Endodermal cell (in vitro differentiated cells): ENCODE measurements around the gene AP3D1. TPM values are rescaled to one million over a fixed set of nuclear protein-coding genes. Genes with fewer than 3 reads are reported as not detected.

Experiments
- DNase-seq: peaks from one replicate; pipeline ENCODE4 v3.0.0-alpha.2; 2017
- H3K27ac ChIP-seq: 2 replicates; pipeline ENCODE4 v1.5.1; 2013; ENCODE audit warnings: mild to moderate bottlenecking, low read depth, low read length, moderate library complexity
- H3K27me3 ChIP-seq: 2 replicates; pipeline ENCODE4 v1.6.1; 2013; ENCODE audit warnings: mild to moderate bottlenecking, low read length, moderate library complexity; ENCODE audit not compliant: insufficient read depth, control insufficient read depth, poor library complexity, severe bottlenecking
- H3K36me3 ChIP-seq: 2 replicates; pipeline ENCODE4 v1.7.0; 2013; ENCODE audit warnings: mild to moderate bottlenecking, low read length, moderate library complexity; ENCODE audit not compliant: control insufficient read depth, insufficient read depth
- H3K4me1 ChIP-seq: one replicate; pipeline ENCODE4 v1.7.0; 2013; ENCODE audit warnings: low read length; ENCODE audit not compliant: control insufficient read depth, insufficient read depth
- H3K4me3 ChIP-seq: 2 replicates; pipeline ENCODE4 v1.5.1; 2013; ENCODE audit warnings: mild to moderate bottlenecking, low read length, moderate library complexity
- H3K9ac ChIP-seq: 2 replicates; pipeline ENCODE4 v1.6.1; 2013; ENCODE audit warnings: mild to moderate bottlenecking, low read length, moderate library complexity; ENCODE audit not compliant: poor library complexity, severe bottlenecking; ENCODE audit errors: extremely low read depth
- H3K9me3 ChIP-seq: 2 replicates; pipeline ENCODE4 v1.6.1; 2013; ENCODE audit warnings: mild to moderate bottlenecking, low read length, moderate library complexity; ENCODE audit not compliant: control insufficient read depth
- H3K27ac Mint-ChIP-seq: 2 replicates; pipeline ENCODE4 v1.8.0; 2020; ENCODE audit warnings: mixed read lengths
- H3K27me3 Mint-ChIP-seq: 2 replicates; pipeline ENCODE4 v1.8.0; 2021; ENCODE audit warnings: mild to moderate bottlenecking, mixed read lengths; ENCODE audit not compliant: insufficient read depth
- H3K36me3 Mint-ChIP-seq: 2 replicates; pipeline ENCODE4 v1.8.0; 2020; ENCODE audit warnings: low read depth, mixed read lengths
- H3K4me1 Mint-ChIP-seq: 2 replicates; pipeline ENCODE4 v1.8.0; 2020; ENCODE audit warnings: mixed read lengths
- H3K4me3 Mint-ChIP-seq: 2 replicates; pipeline ENCODE4 v1.8.0; 2020; ENCODE audit warnings: mild to moderate bottlenecking, moderate library complexity, mixed read lengths
- H3K9me3 Mint-ChIP-seq: 2 replicates; pipeline ENCODE4 v1.8.0; 2020; ENCODE audit warnings: mild to moderate bottlenecking, mixed read lengths
- WGBS, 2 experiments: methylation state at CpG; one replicate each; pipeline versions ENCODE4 v1.1.5 to v1.1.7; 2013; ENCODE audit warnings: missing lambda C conversion rate in 2 of 2, mixed read lengths in 1 of 2; ENCODE audit not compliant: insufficient coverage in 1 of 2, insufficient read length in 1 of 2; 5-methylcytosine and 5-hydroxymethylcytosine counted together
- total RNA-seq, 2 donors: library from RNA; stranded (reverse); fragmentation: NEBNext Ultra II Directional in 1 of 2; extraction: Animal tissue kit (Norgen Biotek cat#: 25700) in 1 of 2; gene quantifications; 2 replicates in 1 of 2; 3 replicates in 1 of 2; pipeline ENCODE4 v1.2.1, GENCODE V29; 2021
- TF ChIP-seq, protein P1 (sequence below): fragments of 200-600 bp; sonication (generic); conservative IDR thresholded peaks from 2 replicates; pipeline ENCODE4 v1.5.0; 2021; ENCODE audit warnings: antibody characterized with exemption, mild to moderate bottlenecking

The AP3D1 gene
- total RNA-seq, 2 donors from 2014 or later: 162 to 181 TPM

DNA sequence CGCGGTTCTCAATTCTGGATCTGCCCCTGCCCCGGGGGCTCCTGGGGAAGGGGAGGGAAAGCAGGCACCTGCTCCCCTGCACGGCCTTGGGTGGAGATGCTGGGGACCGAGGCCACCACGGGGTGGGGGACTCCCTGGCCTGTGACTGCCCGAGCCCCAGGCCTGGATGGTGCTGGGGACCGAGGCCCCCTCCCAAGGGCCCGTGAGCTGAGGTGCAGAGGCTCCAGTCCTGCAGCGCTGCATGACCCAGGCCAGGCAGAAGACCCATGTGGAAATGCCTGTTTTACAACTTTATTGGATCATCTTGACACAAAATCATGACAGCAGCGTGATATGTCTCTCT, 50.7 kb downstream of the AP3D1 start:
- Histone ChIP-seq H3K9me3 (peaks cover 9% of the 10 kb centered on the region), H3K4me3 (no peak overlapping the region), H3K27me3 (no peaks in the 10 kb centered on the region), H3K9ac (no peak overlapping the region), H3K4me1 (peaks cover 4% of the 10 kb centered on the region), H3K36me3 (peaks cover 55% of the 10 kb centered on the region), H3K27ac (no peak overlapping the region)
- no peak for DNase-seq
- H3K9me3 Mint-ChIP-seq: peaks cover 12% of the 10 kb centered on the region
- no peaks in the 10 kb centered on the region for H3K27me3 Mint-ChIP-seq
- TF ChIP-seq, protein P1, sequence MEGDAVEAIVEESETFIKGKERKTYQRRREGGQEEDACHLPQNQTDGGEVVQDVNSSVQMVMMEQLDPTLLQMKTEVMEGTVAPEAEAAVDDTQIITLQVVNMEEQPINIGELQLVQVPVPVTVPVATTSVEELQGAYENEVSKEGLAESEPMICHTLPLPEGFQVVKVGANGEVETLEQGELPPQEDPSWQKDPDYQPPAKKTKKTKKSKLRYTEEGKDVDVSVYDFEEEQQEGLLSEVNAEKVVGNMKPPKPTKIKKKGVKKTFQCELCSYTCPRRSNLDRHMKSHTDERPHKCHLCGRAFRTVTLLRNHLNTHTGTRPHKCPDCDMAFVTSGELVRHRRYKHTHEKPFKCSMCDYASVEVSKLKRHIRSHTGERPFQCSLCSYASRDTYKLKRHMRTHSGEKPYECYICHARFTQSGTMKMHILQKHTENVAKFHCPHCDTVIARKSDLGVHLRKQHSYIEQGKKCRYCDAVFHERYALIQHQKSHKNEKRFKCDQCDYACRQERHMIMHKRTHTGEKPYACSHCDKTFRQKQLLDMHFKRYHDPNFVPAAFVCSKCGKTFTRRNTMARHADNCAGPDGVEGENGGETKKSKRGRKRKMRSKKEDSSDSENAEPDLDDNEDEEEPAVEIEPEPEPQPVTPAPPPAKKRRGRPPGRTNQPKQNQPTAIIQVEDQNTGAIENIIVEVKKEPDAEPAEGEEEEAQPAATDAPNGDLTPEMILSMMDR: no peak
- 95 to 100% methylated on average over 5 to 11 of the region's 11 CpGs for WGBS, 2 experiments
- no peak overlapping the region for H3K27ac Mint-ChIP-seq
- peaks cover 50% of the 10 kb centered on the region for H3K36me3 Mint-ChIP-seq
- peaks cover 2% of the 10 kb centered on the region for H3K4me1 Mint-ChIP-seq
- H3K4me3 Mint-ChIP-seq: no peak overlapping the region

DNA sequence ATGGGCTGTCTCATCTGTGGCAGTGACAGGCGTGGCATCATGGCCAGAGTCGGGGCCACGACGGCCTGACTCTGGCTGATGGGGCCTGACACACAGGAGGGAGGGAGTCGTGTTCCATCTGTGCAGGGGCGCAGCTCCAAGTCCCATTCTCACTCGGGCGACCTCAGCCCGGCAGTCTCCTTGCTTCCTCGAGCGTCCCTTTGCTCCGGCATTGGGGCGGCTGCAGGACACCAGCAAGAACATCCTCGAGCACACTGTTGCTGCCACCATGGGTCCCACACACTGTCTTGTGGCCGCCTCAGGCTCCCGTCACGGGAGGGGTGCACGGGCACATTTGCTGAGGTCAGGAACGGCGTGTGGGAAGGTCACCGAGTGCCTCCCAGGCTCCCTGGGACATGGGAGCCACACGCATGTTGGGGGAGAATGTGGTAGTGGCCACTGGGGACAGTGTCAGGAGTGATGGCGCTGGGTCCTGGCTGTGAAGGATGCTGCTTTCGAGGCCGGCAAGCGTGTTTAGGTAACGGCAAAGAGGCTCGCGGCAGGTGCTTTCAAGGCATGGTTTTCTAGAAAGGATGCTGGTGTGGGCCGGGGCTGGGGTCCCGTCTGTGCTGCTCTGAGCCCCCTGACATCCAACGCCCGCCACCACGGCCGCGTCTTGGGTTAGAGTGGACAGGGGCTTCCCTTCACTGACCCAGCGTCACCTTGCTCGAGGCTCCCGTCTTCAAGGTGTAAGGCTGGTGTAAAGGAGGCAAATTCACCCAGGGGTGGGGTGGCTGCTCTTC, 51.2 kb downstream of the AP3D1 start:
- peaks cover 7% of the 10 kb centered on the region for H3K9me3 Mint-ChIP-seq
- H3K27ac Mint-ChIP-seq: no peak overlapping the region
- Histone ChIP-seq H3K9ac (no peak overlapping the region), H3K27me3 (no peaks in the 10 kb centered on the region), H3K4me3 (no peak overlapping the region), H3K4me1 (peaks cover 4% of the 10 kb centered on the region), H3K9me3 (peaks cover 6% of the 10 kb centered on the region), H3K36me3 (peaks cover 50% of the 10 kb centered on the region), H3K27ac (no peak overlapping the region)
- no peak overlapping the region for H3K4me3 Mint-ChIP-seq
- H3K36me3 Mint-ChIP-seq: peaks cover 45% of the 10 kb centered on the region
- peaks cover 2% of the 10 kb centered on the region for H3K4me1 Mint-ChIP-seq
- no peaks in the 10 kb centered on the region for H3K27me3 Mint-ChIP-seq
- 94 to 99% methylated on average over 32 to 39 of the region's 39 CpGs for WGBS, 2 experiments
- TF ChIP-seq, protein P1: no peak
- no peak for DNase-seq

DNA sequence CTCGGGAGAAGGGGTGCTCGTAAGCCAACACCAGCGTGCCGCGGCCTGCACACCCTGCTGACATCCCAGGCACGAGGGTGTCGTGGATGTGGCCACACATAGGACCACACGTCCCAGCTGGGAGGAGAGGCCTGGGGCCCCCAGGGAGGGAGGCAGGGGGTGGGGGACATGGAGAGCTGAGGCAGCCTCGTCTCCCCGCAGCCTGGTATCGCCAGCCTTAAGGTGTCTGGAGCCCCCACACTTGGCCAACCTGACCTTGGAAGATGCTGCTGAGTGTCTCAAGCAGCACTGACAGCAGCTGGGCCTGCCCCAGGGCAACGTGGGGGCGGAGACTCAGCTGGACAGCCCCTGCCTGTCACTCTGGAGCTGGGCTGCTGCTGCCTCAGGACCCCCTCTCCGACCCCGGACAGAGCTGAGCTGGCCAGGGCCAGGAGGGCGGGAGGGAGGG, 52.3 kb downstream of the AP3D1 start:
- WGBS, 2 experiments: 91 to 94% methylated on average over 8 to 16 of the region's 16 CpGs
- Mint-ChIP-seq H3K36me3 (peaks cover 34% of the 10 kb centered on the region), H3K27me3 (no peaks in the 10 kb centered on the region), H3K4me3 (no peak overlapping the region), H3K4me1 (peaks cover 2% of the 10 kb centered on the region), H3K9me3 (no peaks in the 10 kb centered on the region), H3K27ac (no peak overlapping the region)
- TF ChIP-seq, protein P1: no peak
- DNase-seq: no peak
- Histone ChIP-seq H3K4me1 (peaks cover 4% of the 10 kb centered on the region), H3K9me3 (no peaks in the 10 kb centered on the region), H3K4me3 (no peak overlapping the region), H3K36me3 (peaks cover 40% of the 10 kb centered on the region), H3K9ac (no peak overlapping the region), H3K27me3 (no peaks in the 10 kb centered on the region), H3K27ac (no peak overlapping the region)
